Measurements from ENCODE around the gene RAET1L. TPM values are rescaled to one million over a fixed set of nuclear protein-coding genes. Genes with fewer than 3 reads are reported as not detected.

Gene RAET1L
- total and polyA plus RNA-seq, 9 of the 15 experiments (the other 6 are each of a cell fraction or from before 2014, with no cell fraction given) = not detected

- TF ChIP-seq, protein P1, sequence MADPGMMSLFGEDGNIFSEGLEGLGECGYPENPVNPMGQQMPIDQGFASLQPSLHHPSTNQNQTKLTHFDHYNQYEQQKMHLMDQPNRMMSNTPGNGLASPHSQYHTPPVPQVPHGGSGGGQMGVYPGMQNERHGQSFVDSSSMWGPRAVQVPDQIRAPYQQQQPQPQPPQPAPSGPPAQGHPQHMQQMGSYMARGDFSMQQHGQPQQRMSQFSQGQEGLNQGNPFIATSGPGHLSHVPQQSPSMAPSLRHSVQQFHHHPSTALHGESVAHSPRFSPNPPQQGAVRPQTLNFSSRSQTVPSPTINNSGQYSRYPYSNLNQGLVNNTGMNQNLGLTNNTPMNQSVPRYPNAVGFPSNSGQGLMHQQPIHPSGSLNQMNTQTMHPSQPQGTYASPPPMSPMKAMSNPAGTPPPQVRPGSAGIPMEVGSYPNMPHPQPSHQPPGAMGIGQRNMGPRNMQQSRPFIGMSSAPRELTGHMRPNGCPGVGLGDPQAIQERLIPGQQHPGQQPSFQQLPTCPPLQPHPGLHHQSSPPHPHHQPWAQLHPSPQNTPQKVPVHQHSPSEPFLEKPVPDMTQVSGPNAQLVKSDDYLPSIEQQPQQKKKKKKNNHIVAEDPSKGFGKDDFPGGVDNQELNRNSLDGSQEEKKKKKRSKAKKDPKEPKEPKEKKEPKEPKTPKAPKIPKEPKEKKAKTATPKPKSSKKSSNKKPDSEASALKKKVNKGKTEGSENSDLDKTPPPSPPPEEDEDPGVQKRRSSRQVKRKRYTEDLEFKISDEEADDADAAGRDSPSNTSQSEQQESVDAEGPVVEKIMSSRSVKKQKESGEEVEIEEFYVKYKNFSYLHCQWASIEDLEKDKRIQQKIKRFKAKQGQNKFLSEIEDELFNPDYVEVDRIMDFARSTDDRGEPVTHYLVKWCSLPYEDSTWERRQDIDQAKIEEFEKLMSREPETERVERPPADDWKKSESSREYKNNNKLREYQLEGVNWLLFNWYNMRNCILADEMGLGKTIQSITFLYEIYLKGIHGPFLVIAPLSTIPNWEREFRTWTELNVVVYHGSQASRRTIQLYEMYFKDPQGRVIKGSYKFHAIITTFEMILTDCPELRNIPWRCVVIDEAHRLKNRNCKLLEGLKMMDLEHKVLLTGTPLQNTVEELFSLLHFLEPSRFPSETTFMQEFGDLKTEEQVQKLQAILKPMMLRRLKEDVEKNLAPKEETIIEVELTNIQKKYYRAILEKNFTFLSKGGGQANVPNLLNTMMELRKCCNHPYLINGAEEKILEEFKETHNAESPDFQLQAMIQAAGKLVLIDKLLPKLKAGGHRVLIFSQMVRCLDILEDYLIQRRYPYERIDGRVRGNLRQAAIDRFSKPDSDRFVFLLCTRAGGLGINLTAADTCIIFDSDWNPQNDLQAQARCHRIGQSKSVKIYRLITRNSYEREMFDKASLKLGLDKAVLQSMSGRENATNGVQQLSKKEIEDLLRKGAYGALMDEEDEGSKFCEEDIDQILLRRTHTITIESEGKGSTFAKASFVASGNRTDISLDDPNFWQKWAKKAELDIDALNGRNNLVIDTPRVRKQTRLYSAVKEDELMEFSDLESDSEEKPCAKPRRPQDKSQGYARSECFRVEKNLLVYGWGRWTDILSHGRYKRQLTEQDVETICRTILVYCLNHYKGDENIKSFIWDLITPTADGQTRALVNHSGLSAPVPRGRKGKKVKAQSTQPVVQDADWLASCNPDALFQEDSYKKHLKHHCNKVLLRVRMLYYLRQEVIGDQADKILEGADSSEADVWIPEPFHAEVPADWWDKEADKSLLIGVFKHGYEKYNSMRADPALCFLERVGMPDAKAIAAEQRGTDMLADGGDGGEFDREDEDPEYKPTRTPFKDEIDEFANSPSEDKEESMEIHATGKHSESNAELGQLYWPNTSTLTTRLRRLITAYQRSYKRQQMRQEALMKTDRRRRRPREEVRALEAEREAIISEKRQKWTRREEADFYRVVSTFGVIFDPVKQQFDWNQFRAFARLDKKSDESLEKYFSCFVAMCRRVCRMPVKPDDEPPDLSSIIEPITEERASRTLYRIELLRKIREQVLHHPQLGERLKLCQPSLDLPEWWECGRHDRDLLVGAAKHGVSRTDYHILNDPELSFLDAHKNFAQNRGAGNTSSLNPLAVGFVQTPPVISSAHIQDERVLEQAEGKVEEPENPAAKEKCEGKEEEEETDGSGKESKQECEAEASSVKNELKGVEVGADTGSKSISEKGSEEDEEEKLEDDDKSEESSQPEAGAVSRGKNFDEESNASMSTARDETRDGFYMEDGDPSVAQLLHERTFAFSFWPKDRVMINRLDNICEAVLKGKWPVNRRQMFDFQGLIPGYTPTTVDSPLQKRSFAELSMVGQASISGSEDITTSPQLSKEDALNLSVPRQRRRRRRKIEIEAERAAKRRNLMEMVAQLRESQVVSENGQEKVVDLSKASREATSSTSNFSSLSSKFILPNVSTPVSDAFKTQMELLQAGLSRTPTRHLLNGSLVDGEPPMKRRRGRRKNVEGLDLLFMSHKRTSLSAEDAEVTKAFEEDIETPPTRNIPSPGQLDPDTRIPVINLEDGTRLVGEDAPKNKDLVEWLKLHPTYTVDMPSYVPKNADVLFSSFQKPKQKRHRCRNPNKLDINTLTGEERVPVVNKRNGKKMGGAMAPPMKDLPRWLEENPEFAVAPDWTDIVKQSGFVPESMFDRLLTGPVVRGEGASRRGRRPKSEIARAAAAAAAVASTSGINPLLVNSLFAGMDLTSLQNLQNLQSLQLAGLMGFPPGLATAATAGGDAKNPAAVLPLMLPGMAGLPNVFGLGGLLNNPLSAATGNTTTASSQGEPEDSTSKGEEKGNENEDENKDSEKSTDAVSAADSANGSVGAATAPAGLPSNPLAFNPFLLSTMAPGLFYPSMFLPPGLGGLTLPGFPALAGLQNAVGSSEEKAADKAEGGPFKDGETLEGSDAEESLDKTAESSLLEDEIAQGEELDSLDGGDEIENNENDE (IDR thresholded peaks at IDR 0.05; ENCODE audit: low read depth, low read length) = no peak
- TF ChIP-seq HNRNPLL (IDR thresholded peaks at IDR 0.05; ENCODE audit: low read depth, low read length, poor library complexity, severe bottlenecking) (no peak), CEBPG (CRISPR knock-in tag; IDR thresholded peaks at IDR 0.05) (no peak), CEBPG (tag; conservative IDR thresholded peaks at IDR 0.05 in 1 of 2, IDR thresholded peaks at IDR 0.05 in 1 of 2) (no peak), CHCHD3 (CRISPR knock-in tag; IDR thresholded peaks at IDR 0.05) (no peak)
Observed at GRCh38 chr6:150053450-150053849, 28.1 kb upstream of the RAET1L start (continued).

All from K562 (cell line).